ENCODE results near the gene MAPKAP1. TPM values are rescaled to one million over a fixed set of nuclear protein-coding genes. Genes with fewer than 3 reads are reported as not detected.

Gene MAPKAP1
- total RNA-seq, 1 experiment from 2014 or later = 79.9 TPM

DNA sequence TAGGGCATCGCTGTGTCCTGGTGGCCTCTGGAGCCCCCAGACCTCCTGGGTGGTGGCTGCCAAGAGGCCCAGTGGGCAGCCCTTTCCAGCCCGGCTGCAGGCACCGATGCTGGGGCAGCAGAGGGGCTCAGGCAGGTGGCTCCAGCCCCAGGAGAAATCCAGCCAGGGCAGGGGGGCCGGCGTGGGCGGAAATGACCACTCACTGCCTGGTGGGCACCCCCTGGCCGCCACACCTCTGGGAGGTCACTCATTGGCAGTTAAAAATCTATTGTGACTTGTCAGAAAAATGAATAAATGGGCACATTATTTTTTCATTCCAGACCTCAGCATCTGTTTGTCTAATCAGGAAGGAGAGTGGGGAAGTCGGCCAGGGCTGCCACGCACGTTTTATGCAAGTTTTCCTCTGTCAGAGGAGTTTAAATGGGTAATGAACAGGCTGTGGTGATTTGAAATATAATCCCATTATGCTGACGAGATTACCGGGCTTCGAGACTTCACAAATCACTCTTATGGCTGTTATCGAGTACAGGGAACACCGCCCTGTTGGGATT lies 273.5 kb downstream of the MAPKAP1 start:
- no peak for DNase-seq (ENCODE audit: low spot score)

DNA sequence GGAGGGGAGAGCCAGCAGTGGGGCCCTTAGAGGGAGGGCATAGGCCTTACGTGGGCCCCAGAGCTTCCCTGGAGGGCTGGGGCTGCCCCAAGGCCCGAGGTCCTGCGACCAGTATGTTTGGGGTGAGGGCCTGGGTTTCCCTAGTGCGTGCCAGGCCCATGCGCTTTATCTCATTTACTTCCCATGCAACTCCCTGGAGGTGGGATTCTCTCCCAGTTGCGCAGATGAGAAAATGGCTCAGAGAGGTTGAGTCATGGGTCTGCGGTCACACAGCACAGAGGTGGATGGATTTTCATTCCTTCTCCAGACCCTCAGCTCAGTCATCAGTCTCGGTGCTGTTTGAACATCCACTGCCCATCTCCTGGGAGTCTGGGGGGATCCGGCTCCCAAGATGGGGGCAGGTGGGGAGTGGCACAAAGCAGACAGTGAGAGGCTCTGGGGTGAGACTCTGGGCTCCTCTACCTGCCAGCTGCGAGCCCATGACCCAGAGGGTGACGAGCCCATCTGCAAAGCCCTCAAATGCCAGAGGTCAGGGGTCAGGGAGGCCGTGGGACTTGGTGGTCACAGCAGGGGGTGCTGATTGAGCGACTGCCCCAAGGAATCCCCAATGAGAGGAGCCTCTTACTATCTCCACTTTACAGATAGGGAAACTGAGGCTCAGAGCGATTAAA lies 274.2 kb downstream of the MAPKAP1 start:
- DNase-seq (ENCODE audit: low spot score) = no peak

DNA sequence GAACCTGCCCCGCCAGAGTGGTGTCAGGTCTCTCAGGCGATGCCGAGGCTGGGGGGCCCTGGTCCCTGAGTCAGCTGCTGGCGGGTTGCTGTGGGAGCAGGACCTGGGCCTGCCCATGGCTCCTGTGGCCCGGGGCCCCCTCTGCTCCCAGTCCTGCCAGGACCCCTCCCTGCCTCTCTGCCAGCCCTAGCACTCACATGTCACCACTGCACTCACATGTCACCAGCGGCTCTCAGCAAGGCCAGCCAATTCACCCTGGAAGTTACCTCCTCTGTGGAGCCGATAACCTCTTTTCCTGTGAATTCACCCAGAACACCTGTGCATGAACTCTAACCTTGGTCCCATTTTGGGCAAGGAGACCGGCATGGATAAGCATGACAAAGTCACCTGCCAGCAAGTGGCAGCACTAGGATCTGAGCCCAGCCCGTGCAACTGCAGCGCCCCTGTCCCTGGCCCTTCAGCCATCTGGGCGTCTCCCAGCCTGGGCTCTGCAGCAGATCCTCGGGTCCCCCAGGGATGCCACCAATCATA lies 275.2 kb downstream of the MAPKAP1 start:
- no peak for DNase-seq (ENCODE audit: low spot score)

DNA sequence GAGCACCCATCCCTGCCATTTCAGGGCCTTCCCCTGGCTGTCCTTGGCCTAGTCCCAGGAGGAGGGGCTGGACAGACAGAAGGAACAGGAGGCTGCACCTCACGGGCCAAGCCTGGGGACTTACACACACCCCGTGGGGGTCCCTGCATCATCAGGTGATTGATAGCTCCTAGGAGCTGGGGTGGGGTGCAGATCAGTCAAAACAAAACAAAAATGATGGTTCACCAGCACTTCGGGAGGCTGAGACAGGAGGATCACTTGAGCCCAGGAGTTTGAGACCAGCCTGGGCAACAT lies 276.0 kb downstream of the MAPKAP1 start:
- no peak for DNase-seq (ENCODE audit: low spot score)

DNA sequence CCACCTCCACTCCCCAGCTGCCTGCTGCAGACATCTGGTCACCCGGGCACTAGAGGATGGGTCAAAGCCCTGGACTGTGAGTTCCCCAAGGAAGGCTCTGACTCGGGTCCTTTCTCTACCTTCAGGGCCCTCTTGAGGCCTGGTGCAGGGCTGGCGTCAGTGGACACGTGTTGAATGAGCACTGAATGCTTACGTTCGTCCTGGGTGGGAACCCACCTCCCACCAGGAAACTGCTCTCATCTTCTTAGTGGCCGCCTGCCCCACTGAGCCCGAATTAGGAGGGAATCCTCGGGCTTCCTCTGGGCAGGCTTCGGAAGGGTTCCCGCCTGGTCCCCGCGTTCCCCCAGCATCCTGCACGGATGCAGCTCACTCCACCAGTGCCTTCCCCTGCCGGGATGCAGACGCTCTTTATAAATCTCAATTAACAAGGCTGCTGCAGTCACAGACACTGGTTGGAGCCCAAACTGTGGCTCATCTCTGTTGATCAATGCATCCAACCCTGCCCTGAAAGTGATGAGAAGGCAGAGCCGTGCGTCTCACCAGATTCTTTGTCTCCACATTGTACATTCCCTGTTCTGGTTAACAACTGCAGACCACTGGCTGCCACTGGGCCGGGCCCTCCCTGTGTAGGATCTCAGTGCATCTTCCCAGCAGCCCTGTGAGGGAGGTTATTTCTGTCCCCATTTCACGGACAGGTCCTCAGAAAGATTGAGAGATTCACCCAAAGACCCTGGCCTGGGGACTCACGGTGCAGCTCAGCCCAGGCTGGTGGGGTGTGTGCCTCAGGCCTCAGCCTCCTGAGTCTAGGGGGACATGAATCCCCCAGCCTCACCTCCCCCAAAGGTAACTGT lies 276.6 kb downstream of the MAPKAP1 start:
- no peak for DNase-seq (ENCODE audit: low spot score)

DNA sequence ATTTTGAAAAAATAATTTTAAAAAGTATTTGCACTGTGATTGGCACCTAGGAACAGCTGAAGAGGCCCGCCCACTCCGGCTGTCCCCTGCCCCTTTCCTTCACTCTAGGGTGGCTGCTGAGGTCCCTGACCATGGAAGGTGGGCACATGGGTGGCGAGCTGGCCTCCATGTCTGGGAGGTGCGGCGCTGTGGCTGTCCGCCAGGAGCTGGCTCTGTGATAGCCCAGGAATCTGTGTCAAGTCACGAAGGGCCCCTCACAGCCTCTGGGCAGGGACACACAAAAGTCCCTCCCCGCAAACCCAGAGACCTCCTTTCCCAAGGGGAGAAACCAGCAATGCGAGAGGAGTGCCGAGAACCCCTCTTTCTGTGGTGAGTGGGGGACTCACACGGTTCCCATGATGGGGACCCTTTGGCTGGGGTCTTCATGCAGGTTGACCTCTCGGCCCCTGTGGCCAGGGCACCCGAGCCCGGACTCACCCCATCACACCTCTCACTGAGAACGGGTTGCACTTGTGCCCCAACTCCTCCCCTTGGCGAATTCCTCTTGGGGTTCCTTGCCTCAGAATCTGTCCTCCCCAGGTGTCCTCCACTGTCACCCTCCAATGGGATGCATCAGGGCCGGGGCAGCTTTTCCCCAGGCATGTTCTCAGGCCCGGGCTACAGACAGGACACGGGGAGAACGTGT lies 277.4 kb downstream of the MAPKAP1 start:
- no peak for DNase-seq (ENCODE audit: low spot score)

DNA sequence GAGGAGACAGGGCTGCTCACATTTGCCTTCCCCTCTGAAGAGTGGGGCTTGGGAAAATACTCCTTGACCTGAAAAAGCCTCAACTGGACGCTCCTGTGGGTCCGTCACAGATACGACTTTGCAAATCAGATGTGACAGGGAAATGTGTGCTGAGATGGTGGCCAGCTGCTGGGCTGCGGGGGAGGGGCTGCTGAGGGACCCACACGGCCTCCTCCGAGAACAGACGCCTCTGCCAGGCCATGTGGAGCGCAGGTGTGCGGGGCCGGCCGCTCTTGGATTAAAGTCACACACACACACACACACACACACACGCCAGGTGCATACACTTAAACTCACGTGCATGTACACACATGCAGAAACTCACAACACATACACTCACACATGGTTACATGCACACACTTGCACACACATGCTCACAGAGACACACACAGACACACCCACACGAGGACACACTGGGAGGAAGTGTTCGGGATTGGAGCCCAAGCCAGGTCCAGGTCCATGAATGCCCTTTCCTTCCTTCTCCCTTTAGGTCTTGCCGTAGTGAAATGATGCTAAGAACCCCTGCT lies 278.0 kb downstream of the MAPKAP1 start:
- no peak for DNase-seq (ENCODE audit: low spot score)

DNA sequence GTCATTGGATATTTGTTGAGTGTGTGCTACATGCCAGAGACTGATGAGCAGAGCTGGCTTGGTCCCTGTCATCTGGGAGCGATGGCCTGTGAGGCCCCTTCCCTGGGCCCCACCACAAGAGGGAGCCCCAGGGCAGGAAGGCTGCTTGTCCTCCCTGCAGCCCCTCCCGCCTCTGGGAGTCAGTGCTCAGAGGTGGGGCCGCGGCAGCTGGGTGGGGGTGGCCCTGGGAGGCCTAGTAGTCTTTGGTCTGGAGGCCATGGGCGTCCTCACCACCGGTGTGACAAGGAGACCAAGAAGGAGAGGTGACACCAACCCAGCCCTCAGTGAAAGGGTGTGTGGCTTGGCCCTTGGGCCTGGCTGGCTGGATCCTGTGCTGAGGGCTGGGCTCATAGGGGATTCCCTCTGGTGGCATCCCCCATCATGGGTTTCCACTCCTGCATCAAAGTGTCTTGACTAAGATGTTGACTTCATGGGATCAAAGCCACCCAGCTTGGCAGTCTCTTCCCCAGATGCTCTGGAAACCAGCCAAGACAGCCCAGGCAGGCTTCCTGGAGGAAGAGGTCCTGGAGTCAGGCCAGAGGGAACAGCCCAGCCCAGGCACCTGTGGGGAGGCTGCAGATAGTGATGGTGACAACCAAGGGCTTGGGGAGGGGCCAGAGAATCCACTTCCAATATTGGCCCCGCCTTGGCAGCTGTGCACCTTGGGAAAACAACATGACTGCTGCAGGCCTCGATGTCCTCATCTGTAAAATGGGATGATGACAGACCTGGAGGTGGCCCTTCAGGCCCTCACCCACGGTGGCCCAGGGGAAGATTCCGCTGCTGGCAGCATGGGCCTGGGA lies 278.7 kb downstream of the MAPKAP1 start:
- DNase-seq (ENCODE audit: low spot score) = peak; percentile 32

DNA sequence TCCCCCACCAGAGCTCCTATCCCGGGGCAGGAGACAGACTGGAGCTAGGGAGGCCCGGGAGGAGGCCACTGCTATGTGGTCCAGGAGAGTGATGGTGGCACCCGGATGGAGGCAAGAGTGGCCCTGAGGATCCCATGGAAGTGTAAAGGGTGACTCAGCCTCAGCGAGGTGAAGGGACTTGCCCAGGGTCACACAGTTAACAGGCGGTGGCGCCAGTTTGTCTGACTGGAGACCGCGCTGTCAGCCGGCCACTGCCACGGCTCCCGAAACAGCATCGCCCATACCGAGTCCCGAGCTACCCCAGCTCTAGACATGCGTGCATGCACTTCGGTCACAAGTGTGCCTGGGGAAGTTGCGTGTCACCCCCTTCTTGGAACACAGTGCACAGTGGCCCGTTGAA lies 279.5 kb downstream of the MAPKAP1 start:
- no peak for DNase-seq (ENCODE audit: low spot score)

DNA sequence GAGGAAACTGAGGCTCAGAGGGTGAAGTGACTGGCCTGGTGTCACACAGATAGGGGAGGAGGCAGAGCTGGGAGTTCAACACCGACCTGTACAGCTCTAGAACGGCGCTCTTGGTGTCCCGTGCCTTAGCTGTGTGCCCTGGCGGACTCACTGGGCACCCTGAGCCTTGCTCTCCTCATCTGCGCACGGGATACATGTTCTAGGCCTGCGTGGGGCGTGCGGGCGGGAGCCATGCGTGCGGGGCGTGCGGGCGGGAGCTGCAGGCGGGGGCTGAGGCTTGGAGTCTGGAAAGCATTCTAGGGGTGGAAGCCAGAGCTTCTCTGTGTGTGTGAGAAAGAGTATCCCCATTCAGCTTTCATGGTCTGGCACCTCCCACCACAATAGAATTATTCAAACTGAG lies 280.1 kb downstream of the MAPKAP1 start:
- no peak for DNase-seq (ENCODE audit: low spot score)

DNA sequence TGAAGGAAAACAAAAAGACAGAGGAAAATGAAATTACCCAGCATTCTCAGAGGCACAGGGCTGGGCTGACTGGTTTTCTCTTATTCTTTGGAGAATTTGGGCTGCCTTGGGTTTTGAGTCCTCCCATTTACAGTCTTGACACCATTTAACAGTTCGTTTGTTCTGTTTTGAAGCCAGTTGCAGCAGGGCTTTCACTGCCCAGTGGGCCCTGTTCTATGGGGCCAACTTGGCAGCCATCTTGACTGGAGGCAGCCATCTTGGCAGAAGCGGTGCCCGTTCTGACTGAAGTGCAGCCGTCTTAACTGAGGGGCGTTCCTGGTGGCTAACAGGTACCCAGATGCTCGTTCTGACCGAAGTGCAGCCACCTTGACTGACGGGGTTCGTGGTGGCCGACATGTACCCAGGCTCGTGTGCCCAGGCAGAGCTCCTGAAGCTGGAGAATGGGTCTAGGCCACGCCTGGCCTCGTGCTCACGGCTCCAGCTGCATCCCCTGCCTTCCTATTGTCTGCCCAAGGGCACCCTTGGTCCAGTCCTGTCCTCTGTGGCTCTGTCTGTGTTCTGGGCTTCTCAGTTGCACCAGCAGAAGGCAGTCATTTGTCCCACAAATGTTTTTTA lies 281.0 kb downstream of the MAPKAP1 start:
- no peak for DNase-seq (ENCODE audit: low spot score)

DNA sequence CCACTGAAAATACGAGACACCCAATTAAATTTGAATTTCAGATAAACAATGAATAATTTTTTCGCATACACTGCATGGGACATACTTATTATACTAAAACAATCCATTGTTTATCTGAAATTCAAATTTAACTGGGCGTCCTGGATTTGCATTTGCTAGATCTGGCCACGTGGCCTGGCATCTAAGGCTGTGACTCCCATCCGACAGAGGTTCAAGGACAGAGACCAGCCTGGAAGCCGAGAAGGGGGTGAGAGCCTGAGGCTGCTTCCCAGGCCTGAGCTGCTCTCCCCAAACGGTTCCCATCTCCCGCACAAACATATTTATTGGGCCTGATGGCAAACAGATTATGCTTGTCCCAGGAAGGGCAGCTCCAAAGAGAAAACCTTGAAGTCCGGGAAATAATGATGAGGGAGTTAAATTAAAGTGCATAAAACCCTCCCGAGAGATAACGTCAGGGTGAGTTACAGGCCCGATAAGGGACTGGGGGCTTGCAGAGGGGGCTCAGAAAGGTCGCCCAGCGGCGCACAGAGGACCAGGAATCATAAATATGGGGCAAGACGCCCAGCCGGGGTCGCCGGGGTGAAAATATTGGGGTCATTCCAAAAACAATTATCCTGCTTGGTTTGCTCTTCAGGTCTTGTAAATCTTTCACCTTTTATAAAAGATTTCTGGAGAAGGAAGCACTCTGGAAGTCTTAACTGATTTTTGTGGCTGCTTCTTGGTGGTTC lies 281.7 kb downstream of the MAPKAP1 start:
- DNase-seq (ENCODE audit: low spot score) = no peak

DNA sequence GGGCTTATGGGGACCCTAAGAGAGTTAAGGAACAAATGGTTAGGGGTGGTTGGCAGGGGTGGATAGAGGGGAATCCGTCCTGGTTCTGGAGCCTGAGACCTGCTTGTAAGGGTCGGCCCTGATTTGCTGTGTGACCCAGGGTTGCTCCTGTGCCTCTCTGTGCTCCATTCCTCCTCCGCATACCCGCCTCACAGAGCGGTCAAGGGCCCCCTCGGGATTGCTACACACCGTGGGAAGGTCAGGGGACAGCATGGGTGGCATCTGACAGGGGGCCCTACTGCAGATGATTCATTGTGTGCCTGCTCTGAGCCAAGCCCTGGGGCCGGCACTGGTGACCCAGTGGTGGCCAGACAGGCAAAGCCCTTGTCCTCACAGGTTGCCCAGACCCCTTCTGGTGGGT lies 283.0 kb downstream of the MAPKAP1 start:
- no peak for DNase-seq (ENCODE audit: low spot score)

DNA sequence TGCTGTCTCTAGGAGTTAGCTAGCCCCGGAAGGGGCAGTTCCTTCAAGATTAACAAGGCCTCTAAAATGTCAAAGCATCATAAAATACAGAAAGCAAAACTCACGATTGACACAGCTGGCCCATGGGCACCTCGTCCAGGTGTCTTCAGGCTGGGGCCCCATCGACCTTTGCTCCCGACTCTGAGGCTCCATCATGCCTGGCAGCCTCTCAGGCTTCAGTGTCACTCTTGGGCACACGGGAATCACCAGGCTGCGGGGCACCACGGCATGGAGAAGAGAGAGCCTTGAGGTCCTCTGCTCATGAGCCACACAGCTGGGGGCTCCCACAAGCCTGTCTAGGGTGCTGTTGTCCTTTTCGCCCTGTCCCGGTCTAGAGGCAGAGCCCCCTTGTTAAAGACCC lies 284.2 kb downstream of the MAPKAP1 start:
- no peak for DNase-seq (ENCODE audit: low spot score)

DNA sequence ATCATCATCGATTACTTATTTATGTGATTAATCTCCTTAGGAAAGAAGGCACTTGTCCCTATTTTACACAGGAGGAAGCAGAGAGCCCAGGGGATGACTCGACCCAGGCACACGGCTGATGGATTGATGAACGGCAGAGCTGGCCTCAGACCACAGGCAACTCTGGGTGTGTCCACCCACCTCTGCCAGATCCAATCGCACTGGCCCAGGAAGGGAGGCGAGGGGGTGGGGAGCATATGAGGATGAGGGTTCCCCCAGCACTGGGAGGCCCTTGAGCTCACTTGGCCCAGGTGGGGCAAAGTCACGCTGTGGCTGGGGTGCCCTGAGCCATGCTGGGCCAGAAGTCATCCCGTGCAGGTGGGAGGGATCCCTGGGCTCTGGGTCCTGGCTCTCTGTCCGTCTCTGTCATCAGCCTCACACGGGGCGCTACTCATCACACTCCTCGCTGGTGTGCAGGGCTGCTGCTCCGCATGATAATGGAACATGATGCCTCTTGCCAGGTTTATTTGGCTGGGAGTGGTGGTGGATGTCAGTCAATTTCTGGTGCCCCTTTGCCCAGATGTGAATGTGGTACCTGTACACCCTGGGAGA lies 285.3 kb downstream of the MAPKAP1 start:
- no peak for DNase-seq (ENCODE audit: low spot score)

DNA sequence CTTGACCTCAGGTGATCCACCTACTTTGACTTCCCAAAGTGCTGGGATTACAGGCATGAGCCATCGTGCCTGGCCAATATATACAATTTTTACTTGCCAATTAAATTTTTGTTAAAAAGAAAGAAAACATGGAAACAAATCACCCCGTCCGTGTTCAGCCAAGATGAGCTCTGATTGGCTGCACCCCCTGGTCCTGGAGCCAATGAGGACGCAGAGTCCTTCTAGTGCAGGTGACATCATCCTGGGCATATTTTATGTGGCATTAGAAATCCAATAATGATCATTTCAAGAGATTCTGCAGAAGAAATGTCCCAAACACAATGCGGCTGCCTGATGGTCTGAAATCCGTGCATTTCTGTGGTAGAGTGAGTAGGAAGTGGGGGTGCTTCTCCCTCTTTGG lies 285.8 kb downstream of the MAPKAP1 start:
- DNase-seq (ENCODE audit: low spot score) = no peak

DNA sequence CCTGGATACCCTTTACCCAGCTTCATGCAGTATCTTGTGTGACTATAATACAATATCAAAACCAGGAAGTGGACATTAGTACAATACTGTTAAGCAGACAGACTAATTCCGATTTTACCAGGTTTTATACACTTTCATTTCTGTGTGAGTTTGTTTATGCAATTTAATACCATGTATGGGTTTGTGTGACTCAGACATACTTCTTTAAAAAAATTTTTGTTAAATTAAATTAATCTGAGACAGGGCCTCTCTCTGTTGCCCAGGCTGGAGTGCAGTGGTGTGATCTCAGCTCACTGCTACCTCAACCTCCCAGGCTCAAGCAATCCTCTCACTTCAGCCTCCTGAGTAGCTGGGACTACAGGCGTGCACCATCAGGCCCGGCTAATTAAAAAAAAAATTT lies 288.6 kb downstream of the MAPKAP1 start:
- no peak for DNase-seq (ENCODE audit: low spot score)

DNA sequence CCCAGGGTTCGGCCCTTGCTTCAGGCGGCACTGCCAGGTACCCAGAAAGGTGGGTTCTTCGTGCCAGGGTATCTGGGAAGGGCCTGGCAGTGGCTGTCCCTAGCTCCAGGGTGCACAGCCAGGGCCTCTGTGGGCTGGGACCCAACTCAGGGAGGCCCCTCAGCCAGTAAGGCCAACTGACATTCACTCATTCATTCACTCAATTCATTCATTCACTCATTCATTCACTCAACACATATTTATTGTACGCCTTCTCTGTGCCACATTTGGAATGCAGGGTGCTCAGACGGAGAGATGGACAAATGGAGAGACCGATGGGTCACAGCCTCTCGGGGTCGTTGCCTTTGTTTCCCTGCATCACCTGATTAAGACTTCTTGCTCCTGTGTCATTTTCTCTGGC lies 290.5 kb downstream of the MAPKAP1 start:
- DNase-seq (ENCODE audit: low spot score) = no peak
